HS-5 (cell line): ENCODE data around the gene WDR45B.
"Not testable (repeated sequence)": the region's sequence is repeated elsewhere in the genome, so short reads cannot be mapped to it uniquely, and the experiment has no call there.

Experiments used
- DNase-seq: peaks from one replicate; pipeline ENCODE4 v3.0.0-alpha.2; 2012; ENCODE audit warnings: low read depth

The WDR45B gene

DNA sequence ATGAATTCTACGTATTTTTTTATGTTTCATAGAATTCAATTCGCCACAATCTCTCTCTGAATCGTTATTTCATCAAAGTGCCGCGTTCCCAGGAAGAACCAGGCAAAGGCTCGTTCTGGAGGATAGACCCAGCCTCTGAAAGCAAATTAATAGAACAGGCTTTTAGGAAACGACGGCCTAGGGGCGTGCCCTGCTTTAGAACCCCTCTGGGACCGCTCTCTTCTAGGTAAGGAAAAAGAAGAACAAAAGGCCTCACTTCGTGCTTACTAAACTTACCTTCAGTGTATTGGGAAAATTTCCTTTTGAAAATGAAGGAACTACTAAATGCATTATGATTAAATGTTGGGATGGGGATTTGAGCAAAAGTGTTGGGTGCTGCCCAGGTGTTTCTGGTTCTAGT lies 65.5 kb downstream of the WDR45B start:
- DNase-seq = no peak

DNA sequence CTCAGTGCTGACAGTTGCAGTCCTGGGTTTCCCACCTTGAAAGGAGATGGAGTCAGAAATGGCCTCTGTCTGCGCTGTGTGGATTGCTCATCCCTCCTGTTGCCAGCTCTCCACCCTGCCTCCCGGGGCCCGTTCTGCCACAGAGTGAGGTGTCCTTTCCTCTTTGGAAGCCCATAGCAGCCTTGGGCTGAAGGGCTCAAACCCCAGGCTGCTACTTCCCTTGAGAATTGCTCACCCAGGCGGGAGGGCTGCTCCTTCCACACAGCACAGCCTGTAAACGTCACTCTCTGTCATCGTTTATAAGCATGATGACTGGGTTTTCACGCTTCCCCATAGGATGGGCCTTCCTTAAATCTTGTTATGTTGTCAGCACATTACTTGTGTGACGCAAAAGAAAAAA lies 66.0 kb downstream of the WDR45B start:
- DNase-seq = no peak

- DNase-seq = not testable (repeated sequence)
Measured at GRCh38 chr17:82579969-82580368, 68.3 kb downstream of the WDR45B start.

- DNase-seq = no peak
Measured at GRCh38 chr17:82577300-82577699, 70.9 kb downstream of the WDR45B start.

DNA sequence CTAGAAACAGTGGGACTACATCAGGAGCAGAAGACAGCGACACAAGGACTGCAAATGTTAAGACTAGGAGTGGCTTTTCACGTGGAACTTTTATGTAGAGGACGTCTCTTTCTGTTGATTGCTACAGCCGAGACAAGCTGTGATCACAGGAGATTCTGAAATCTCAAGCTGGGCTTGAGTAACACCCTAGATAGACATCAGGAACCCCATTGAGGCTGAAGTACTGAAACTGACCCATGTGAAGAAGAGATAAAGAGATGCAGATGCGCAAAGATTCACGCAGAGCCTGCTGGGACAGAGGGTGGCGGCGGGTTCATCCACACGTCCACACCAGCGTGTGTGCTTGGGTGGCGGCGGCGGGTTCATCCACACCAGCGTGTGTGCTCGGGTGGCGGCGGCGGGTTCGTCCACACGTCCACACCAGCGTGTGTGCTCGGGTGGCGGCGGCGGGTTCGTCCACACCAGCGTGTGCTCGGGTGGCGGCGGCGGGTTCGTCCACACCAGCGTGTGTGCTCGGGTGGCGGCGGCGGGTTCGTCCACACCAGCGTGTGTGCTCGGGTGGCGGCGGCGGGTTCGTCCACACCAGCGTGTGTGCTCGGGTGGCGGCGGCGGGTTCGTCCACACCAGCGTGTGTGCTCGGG lies 72.5 kb downstream of the WDR45B start:
- not testable (repeated sequence) for DNase-seq

GRCh38 chr17:82574041-82574440 lies 74.2 kb downstream of the WDR45B start:
- DNase-seq = no peak

DNA sequence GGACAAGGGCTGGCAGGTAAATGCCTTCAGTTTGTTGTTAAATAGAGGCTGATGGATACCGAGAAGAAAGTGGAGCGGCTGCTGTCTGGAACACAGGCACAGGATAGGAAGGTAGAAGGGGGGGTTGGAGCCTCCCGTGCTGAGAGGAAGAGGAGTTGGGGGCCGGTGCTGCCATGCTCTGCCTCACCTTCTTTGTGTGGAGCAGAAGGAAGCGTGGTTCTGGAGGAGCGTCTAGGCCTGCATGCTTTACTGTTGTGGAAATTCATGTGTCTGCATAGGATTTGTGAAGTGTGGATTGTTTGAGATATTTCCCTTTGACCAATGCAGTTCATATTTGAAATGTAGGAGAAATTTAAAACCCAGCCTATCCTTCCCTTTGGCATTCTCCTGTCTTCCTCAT lies 76.4 kb downstream of the WDR45B start:
- no peak for DNase-seq

DNA sequence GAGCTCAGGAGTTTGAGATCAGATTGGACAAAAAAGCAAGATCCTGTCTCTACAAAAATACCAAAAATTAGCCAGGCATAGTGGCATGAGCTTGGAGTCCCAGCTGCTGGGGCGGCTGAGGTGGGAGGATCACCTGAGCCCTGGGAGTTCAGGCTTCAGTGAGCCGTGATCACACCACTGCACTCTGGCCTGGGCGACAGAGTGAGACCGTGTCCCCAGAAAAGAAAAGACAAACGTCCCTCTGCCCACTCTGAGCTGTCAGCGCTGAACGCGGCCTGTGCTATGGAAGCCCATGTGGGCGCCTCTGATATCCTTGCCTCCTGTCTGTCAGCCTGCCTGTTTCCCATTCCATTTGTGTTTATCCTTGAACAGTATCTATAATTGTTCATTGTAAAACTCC lies 78.0 kb downstream of the WDR45B start:
- no peak for DNase-seq

DNA sequence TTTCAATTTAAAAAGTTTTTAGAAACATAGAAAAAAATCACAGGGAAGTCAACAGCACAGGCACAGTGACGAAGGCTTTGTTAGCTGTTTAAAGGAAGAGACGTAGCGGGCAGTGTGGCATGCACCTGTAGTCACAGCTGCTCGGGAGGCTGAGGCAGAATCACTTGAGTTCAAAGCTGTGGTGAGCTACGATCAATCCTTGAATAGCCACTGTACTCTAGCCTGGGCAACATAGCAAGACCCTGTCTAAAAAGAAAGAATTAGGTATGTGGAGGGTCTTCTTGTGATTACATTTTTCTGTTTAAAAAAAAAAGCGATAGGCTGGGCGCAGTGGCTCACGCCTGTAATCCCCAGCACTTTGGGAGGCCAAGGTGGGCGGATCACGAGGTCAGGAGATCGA lies 78.6 kb downstream of the WDR45B start:
- DNase-seq = no peak

- no peak for DNase-seq
Measured at GRCh38 chr17:82568997-82569393, 79.2 kb downstream of the WDR45B start.

DNA sequence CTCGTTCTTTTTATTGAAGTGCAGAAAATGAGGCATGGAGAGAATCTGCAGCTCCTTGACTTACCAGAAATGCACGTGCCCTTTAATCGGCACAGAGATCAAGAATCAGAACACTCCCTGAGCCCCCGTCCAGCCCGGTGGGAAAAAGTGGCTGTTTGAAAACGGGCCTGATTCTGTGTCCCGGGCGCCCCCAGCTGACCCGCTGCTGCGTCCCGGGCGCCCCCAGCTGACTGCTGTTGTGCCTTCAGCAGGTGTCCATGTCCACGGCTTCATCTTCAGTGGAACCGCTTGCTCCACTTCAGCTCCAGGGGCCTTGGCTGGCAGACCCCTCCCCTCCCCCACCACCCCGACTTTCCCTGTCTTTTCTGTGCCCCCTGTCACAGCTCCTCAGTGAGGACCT lies 81.0 kb downstream of the WDR45B start:
- DNase-seq = no peak

GRCh38 chr17:82566129-82566960 lies 81.9 kb downstream of the WDR45B start:
- DNase-seq = no peak

DNA sequence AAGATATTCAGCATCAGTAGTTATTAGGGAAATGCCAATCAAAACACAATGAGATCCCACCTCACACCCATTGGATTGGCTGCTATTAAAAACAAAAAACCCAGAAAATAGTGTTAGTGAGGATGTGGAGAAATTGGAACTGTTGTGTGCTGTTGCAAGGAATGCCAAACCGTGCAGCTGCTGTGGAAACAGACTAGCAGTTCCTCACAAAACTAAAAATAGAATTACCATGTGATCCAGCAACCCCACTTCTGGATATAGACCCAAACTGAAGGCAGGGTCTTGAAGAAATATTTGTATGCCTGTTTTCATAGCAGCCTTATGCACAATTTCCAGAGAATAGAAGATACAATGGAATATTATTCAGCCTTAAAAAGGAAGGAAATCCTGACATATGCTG lies 82.7 kb downstream of the WDR45B start:
- no peak for DNase-seq
